Vagina (tissue), 2 donors: ENCODE data around the gene CHRNA7.

Source experiments
- CTCF ChIP-seq, 3 experiments: fragments of 450-650 bp in 2 of 3; fragments of 200-600 bp in 1 of 3; sonication (generic) in 1 of 3; IDR thresholded peaks; one replicate each; pipeline ENCODE4 v1.5.1; 2017 to 2019; ENCODE audit warnings: antibody characterized with exemption in 3 of 3, mild to moderate bottlenecking in 2 of 3, moderate library complexity in 2 of 3
- POLR2AphosphoS5 ChIP-seq, 2 donors: sonication (generic); formaldehyde crosslinking; IDR thresholded peaks; one replicate each; pipeline ENCODE4 v1.9.0; 2017; ENCODE audit warnings: antibody characterized with exemption in 2 of 2, mild to moderate bottlenecking in 2 of 2, low read depth in 1 of 2; ENCODE audit not compliant: insufficient read depth in 1 of 2

GRCh38 chr15:32122013-32122412 is 91.7 kb downstream of the CHRNA7 start:
- TF ChIP-seq POLR2AphosphoS5 (IDR thresholded peaks at IDR 0.05; ENCODE audit: insufficient read depth in 1 of 2, low read depth in 1 of 2): no peak
- TF ChIP-seq CTCF (IDR thresholded peaks at IDR 0.05): no peak
